ENCODE data around the gene P4HA1. TPM values are rescaled to one million over a fixed set of nuclear protein-coding genes. Genes with fewer than 3 reads are reported as not detected.

P4HA1 gene
- total RNA-seq, 1 experiment from 2014 or later: 58.5 TPM

DNA sequence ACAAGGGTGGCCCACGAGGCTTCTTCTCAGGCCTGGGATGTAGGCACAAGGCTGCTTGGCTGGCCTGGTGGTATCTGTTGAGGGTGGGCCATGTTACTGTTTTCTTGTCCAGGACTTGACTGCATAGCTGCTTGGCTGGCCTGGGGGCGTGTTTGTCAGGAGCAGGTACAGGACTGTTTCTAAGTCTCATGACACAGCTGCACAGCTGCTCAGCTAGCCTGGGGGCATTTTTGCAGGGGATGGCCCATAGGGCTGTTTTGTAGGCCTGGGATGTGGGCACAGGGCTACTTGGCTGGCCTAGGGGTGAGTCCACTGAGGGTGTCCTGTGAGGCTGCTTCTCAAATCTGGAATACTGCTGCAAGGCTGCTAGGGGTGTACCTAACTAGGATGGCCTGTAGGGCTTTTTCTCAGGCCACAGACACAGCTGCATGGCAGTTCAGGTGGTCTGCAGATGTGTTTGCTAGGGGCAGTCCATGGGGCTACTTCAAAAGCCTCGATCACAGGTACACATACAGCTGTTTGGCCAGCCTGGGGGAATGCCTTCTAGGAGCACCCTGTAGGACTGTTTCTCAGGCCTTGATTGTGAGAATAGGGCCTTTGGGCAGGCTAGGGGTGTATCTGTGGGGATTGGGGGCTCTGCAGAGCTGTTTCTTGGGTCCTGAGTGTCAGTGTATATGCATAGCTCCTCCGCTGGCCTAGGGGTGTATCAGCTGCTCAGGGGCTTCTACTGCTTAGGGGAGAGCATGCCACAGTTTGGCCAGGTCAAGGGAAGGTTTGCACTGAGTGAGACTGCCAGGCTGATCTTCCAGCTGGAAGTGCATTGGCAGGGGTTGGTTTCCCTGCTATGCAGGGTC, 115.4 kb downstream of the P4HA1 start:
- ChIA-PET POLR2A (interaction anchor here (0.6 kb wide), 1 partner anchor 34 kb away, joined by 9 read pairs; no protein-coding TSS in a partner anchor), CTCF (interaction anchor here (0.6 kb wide), 1 partner anchor 24 kb away, joined by 4 read pairs; no protein-coding TSS in a partner anchor)
- no peak for ATAC-seq
- Histone ChIP-seq H3K27ac (ENCODE audit: low read length) (no peak overlapping the region), H3K4me3 (ENCODE audit: low read depth in 2 of 2, low read length in 2 of 2) (no peak overlapping the region), H3K27me3 (ENCODE audit: control insufficient read depth, insufficient read depth, low read length) (no peaks in the 10 kb centered on the region), H3K9me3 (ENCODE audit: control insufficient read depth, insufficient read depth, low read depth, low read length) (peaks cover 19% of the 10 kb centered on the region; the same call in 1 of the 2 replicates), H3K36me3 (ENCODE audit: control insufficient read depth, insufficient read depth, low read length) (no peaks in the 10 kb centered on the region), H3K4me1 (ENCODE audit: control insufficient read depth, insufficient read depth, low read length) (no peaks in the 10 kb centered on the region)
- intact Hi-C loops (cut with micrococcal nuclease; ENCODE audit: unreplicated experiment) (no loop called here), in situ Hi-C loops (cut with HindIII; ENCODE audit: low pct_unique_long_range_greater_than_20kb, low sequenced_read_pairs) (no loop called here)
- TF ChIP-seq CTCF (IDR thresholded peaks at IDR 0.05) (no peak), POLR2AphosphoS5 (IDR thresholded peaks at IDR 0.05; ENCODE audit: low read depth, low read length) (no peak), TCF7L2 (IDR thresholded peaks at IDR 0.05; ENCODE audit: low read depth, low read length) (no peak), SIN3A (IDR thresholded peaks at IDR 0.05; ENCODE audit: borderline replicate concordance, insufficient read depth, low read depth, low read length) (no peak)
- TF ChIP-seq, protein P1, sequence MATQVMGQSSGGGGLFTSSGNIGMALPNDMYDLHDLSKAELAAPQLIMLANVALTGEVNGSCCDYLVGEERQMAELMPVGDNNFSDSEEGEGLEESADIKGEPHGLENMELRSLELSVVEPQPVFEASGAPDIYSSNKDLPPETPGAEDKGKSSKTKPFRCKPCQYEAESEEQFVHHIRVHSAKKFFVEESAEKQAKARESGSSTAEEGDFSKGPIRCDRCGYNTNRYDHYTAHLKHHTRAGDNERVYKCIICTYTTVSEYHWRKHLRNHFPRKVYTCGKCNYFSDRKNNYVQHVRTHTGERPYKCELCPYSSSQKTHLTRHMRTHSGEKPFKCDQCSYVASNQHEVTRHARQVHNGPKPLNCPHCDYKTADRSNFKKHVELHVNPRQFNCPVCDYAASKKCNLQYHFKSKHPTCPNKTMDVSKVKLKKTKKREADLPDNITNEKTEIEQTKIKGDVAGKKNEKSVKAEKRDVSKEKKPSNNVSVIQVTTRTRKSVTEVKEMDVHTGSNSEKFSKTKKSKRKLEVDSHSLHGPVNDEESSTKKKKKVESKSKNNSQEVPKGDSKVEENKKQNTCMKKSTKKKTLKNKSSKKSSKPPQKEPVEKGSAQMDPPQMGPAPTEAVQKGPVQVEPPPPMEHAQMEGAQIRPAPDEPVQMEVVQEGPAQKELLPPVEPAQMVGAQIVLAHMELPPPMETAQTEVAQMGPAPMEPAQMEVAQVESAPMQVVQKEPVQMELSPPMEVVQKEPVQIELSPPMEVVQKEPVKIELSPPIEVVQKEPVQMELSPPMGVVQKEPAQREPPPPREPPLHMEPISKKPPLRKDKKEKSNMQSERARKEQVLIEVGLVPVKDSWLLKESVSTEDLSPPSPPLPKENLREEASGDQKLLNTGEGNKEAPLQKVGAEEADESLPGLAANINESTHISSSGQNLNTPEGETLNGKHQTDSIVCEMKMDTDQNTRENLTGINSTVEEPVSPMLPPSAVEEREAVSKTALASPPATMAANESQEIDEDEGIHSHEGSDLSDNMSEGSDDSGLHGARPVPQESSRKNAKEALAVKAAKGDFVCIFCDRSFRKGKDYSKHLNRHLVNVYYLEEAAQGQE (IDR thresholded peaks at IDR 0.05; ENCODE audit: insufficient read depth in 1 of 2, low read depth in 2 of 2, low read length in 1 of 2): no peak
- no TSS peak for BruUV-seq (replicated peaks)
- no peak for DNase-seq (ENCODE audit: low read depth, low spot score)

- ChIA-PET CTCF (interaction anchor here (0.6 kb wide), 1 partner anchor 25 kb away, joined by 4 read pairs; no protein-coding TSS in a partner anchor), POLR2A (no interaction called here)
- Histone ChIP-seq H3K4me1 (ENCODE audit: control insufficient read depth, insufficient read depth, low read length) (no peaks in the 10 kb centered on the region), H3K36me3 (ENCODE audit: control insufficient read depth, insufficient read depth, low read length) (no peaks in the 10 kb centered on the region), H3K27ac (ENCODE audit: low read length) (no peak overlapping the region), H3K9me3 (ENCODE audit: control insufficient read depth, insufficient read depth, low read depth, low read length) (peaks cover 19% of the 10 kb centered on the region; the same call in 1 of the 2 replicates), H3K4me3 (ENCODE audit: low read depth in 2 of 2, low read length in 2 of 2) (no peak overlapping the region), H3K27me3 (ENCODE audit: control insufficient read depth, insufficient read depth, low read length) (no peaks in the 10 kb centered on the region)
- DNase-seq (ENCODE audit: low read depth, low spot score) (no peak), ATAC-seq (no peak)
- no TSS peak for BruUV-seq (replicated peaks)
- in situ Hi-C loops (cut with HindIII; ENCODE audit: low pct_unique_long_range_greater_than_20kb, low sequenced_read_pairs): no loop called here
- intact Hi-C loops (cut with micrococcal nuclease; ENCODE audit: unreplicated experiment): no loop called here
- TF ChIP-seq CTCF (IDR thresholded peaks at IDR 0.05) (no peak), POLR2AphosphoS5 (IDR thresholded peaks at IDR 0.05; ENCODE audit: low read depth, low read length) (no peak), SIN3A (IDR thresholded peaks at IDR 0.05; ENCODE audit: borderline replicate concordance, insufficient read depth, low read depth, low read length) (no peak), TCF7L2 (IDR thresholded peaks at IDR 0.05; ENCODE audit: low read depth, low read length) (no peak)
- TF ChIP-seq, protein P1 (IDR thresholded peaks at IDR 0.05; ENCODE audit: insufficient read depth in 1 of 2, low read depth in 2 of 2, low read length in 1 of 2): no peak
Measured at GRCh38 chr10:72980348-72980747, 116.3 kb downstream of the P4HA1 start.
